Measurements from ENCODE around the gene KMT2C.
"Not testable (repeated sequence)": the region's sequence is repeated elsewhere in the genome, so short reads cannot be mapped to it uniquely, and the experiment has no call there.

The KMT2C gene

GRCh38 chr7:152435384-152436110 lies at the start of gene KMT2C:
Gene KMT2C (minus strand): TSS chr7:152436003. CDS start chr7:152435786, 217 bp downstream.
- ATAC-seq = peak; percentile 42
- Mint-ChIP-seq H3K27ac (peak within 1 kb of the TSS; percentile 90), H3K27me3 (no peaks in the 10 kb centered on the region), H3K4me3 (peak within 1 kb of the TSS; percentile 93), H3K36me3 (no peaks in the 10 kb centered on the region), H3K9me3 (no peaks in the 10 kb centered on the region), H3K4me1 (peaks cover 33% of the 10 kb centered on the region)

- Mint-ChIP-seq H3K4me1 (no peaks in the 10 kb centered on the region), H3K27me3 (no peaks in the 10 kb centered on the region), H3K9me3 (no peaks in the 10 kb centered on the region), H3K27ac (no peak overlapping the region), H3K4me3 (no peak overlapping the region), H3K36me3 (no peaks in the 10 kb centered on the region)
- ATAC-seq = no peak
Measured at GRCh38 chr7:152481082-152481481, 45.3 kb upstream of the KMT2C start.

- Mint-ChIP-seq H3K9me3 (no peaks in the 10 kb centered on the region), H3K4me1 (no peaks in the 10 kb centered on the region), H3K4me3 (no peak overlapping the region), H3K27me3 (no peaks in the 10 kb centered on the region), H3K36me3 (no peaks in the 10 kb centered on the region), H3K27ac (no peak overlapping the region)
- ATAC-seq = no peak
Measured at GRCh38 chr7:152480664-152481063, 44.9 kb upstream of the KMT2C start.

GRCh38 chr7:152479595-152479994 lies 43.8 kb upstream of the KMT2C start:
- Mint-ChIP-seq H3K4me1 (no peaks in the 10 kb centered on the region), H3K9me3 (no peaks in the 10 kb centered on the region), H3K4me3 (no peak overlapping the region), H3K27ac (no peak overlapping the region), H3K36me3 (no peaks in the 10 kb centered on the region), H3K27me3 (no peaks in the 10 kb centered on the region)
- no peak for ATAC-seq

GRCh38 chr7:152478140-152478539 lies 42.3 kb upstream of the KMT2C start:
- no peaks in the 10 kb centered on the region for H3K36me3 Mint-ChIP-seq
- H3K4me3 Mint-ChIP-seq = no peak overlapping the region
- H3K9me3 Mint-ChIP-seq = no peaks in the 10 kb centered on the region
- H3K4me1 Mint-ChIP-seq = no peaks in the 10 kb centered on the region
- no peak for ATAC-seq
- no peak overlapping the region for H3K27ac Mint-ChIP-seq
- H3K27me3 Mint-ChIP-seq = no peaks in the 10 kb centered on the region

GRCh38 chr7:152477079-152477478 lies 41.3 kb upstream of the KMT2C start:
- Mint-ChIP-seq H3K9me3 (no peaks in the 10 kb centered on the region), H3K4me3 (no peak overlapping the region), H3K4me1 (no peaks in the 10 kb centered on the region), H3K27me3 (no peaks in the 10 kb centered on the region), H3K27ac (no peak overlapping the region), H3K36me3 (no peaks in the 10 kb centered on the region)
- ATAC-seq = no peak

- Mint-ChIP-seq H3K9me3 (peaks cover under 1% of the 10 kb centered on the region), H3K27ac (no peak overlapping the region), H3K4me3 (no peak overlapping the region), H3K27me3 (no peaks in the 10 kb centered on the region), H3K4me1 (no peaks in the 10 kb centered on the region), H3K36me3 (peaks cover under 1% of the 10 kb centered on the region)
- ATAC-seq = no peak
Measured at GRCh38 chr7:152476551-152476950, 40.7 kb upstream of the KMT2C start.

GRCh38 chr7:152471023-152471620 lies 35.3 kb upstream of the KMT2C start:
- not testable (repeated sequence) for H3K4me3 Mint-ChIP-seq, H3K36me3 Mint-ChIP-seq, H3K27me3 Mint-ChIP-seq, H3K4me1 Mint-ChIP-seq, H3K9me3 Mint-ChIP-seq, H3K27ac Mint-ChIP-seq, ATAC-seq

GRCh38 chr7:152470251-152471022 lies 34.6 kb upstream of the KMT2C start:
- H3K27me3 Mint-ChIP-seq, H3K4me1 Mint-ChIP-seq, H3K4me3 Mint-ChIP-seq, H3K36me3 Mint-ChIP-seq, H3K27ac Mint-ChIP-seq, H3K9me3 Mint-ChIP-seq, ATAC-seq: not testable (repeated sequence)

- H3K36me3 Mint-ChIP-seq, H3K4me3 Mint-ChIP-seq, H3K4me1 Mint-ChIP-seq, ATAC-seq, H3K27ac Mint-ChIP-seq, H3K27me3 Mint-ChIP-seq, H3K9me3 Mint-ChIP-seq: not testable (repeated sequence)
Measured at GRCh38 chr7:152469576-152469975, 33.8 kb upstream of the KMT2C start.

- Mint-ChIP-seq H3K4me3 (no peak overlapping the region), H3K27me3 (no peaks in the 10 kb centered on the region), H3K4me1 (peaks cover 7% of the 10 kb centered on the region), H3K27ac (no peak overlapping the region), H3K9me3 (peaks cover 7% of the 10 kb centered on the region), H3K36me3 (peaks cover 7% of the 10 kb centered on the region)
- no peak for ATAC-seq
Measured at GRCh38 chr7:152467225-152467624, 31.4 kb upstream of the KMT2C start.

- H3K27ac Mint-ChIP-seq = peak overlapping the region; percentile 57
- H3K9me3 Mint-ChIP-seq = no peaks in the 10 kb centered on the region
- no peak for ATAC-seq
- peaks cover 21% of the 10 kb centered on the region for H3K4me1 Mint-ChIP-seq
- peak overlapping the region; percentile 93 for H3K4me3 Mint-ChIP-seq
- H3K36me3 Mint-ChIP-seq = no peaks in the 10 kb centered on the region
- no peaks in the 10 kb centered on the region for H3K27me3 Mint-ChIP-seq
Measured at GRCh38 chr7:152465119-152465387, 29.2 kb upstream of the KMT2C start.

GRCh38 chr7:152464312-152465118 lies 28.7 kb upstream of the KMT2C start:
- peaks cover 26% of the 10 kb centered on the region for H3K4me1 Mint-ChIP-seq

GRCh38 chr7:152463709-152464311 lies 28.0 kb upstream of the KMT2C start:
- Mint-ChIP-seq H3K4me3 (peak overlapping the region; percentile 93), H3K4me1 (peaks cover 29% of the 10 kb centered on the region), H3K27ac (peak overlapping the region; percentile 57), H3K9me3 (no peaks in the 10 kb centered on the region), H3K36me3 (no peaks in the 10 kb centered on the region), H3K27me3 (no peaks in the 10 kb centered on the region)
- ATAC-seq = peak; percentile 97

More at GRCh38 chr7:152464312-152465118, 28.7 kb upstream of the KMT2C start:
- Mint-ChIP-seq H3K9me3 (no peaks in the 10 kb centered on the region), H3K27me3 (no peaks in the 10 kb centered on the region), H3K4me3 (peak overlapping the region; percentile 93), H3K27ac (peak overlapping the region; percentile 57), H3K36me3 (no peaks in the 10 kb centered on the region)
- ATAC-seq = peak; percentile 56
